Measurements from ENCODE around the gene PTPRN2.

DNA sequence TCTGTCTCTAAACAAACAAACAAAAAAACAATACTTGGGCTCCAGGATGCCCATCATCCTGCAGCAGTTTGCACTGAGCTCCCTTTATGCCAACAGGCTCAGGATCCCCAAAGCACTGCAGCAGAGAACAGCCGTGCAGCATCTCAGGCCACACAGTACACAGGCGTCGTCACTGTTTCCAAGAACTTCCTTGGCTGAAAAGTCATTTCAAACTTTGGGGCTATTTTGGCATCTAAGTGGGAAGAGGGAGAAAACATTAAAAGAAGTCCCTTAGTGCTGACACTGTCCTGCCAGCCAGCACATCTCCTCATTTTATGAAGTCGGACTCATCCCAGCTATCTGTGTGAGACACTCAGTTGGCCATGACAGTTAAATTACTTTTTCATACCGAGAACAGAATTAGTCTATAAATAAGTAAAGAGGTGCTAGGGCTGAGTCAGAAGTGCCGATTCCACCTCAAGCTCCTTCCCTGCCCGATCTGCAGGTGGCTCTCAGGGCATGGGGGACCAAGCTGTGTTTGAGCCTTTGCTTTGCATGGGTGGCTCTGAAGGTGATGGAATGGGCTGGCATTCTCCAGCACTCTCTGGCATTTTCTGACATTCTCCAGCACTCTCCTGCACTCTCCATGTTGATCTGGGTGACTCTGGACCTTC lies 68.5 kb downstream of the PTPRN2 start:
- TF ChIP-seq ZNF329 (CRISPR knock-in tag; IDR thresholded peaks at IDR 0.05; ENCODE audit: low read depth) (no peak), PITX1 (CRISPR knock-in tag; IDR thresholded peaks at IDR 0.05) (no peak), ZSCAN30 (CRISPR knock-in tag; IDR thresholded peaks at IDR 0.05) (no peak), JUND (CRISPR knock-in tag; IDR thresholded peaks at IDR 0.05) (no peak), NFKBIZ (CRISPR knock-in tag; IDR thresholded peaks at IDR 0.05) (no peak), CCDC6 (CRISPR knock-in tag; IDR thresholded peaks at IDR 0.05) (no peak), TBP (CRISPR knock-in tag; IDR thresholded peaks at IDR 0.05) (no peak), REPIN1 (CRISPR knock-in tag; IDR thresholded peaks at IDR 0.05; ENCODE audit: borderline replicate concordance, low read depth) (no peak), NFIC (IDR thresholded peaks at IDR 0.05; ENCODE audit: low read length) (no peak), POLR2AphosphoS5 (IDR thresholded peaks at IDR 0.05; ENCODE audit: low read depth, low read length) (no peak)
- TF ChIP-seq, protein P1, sequence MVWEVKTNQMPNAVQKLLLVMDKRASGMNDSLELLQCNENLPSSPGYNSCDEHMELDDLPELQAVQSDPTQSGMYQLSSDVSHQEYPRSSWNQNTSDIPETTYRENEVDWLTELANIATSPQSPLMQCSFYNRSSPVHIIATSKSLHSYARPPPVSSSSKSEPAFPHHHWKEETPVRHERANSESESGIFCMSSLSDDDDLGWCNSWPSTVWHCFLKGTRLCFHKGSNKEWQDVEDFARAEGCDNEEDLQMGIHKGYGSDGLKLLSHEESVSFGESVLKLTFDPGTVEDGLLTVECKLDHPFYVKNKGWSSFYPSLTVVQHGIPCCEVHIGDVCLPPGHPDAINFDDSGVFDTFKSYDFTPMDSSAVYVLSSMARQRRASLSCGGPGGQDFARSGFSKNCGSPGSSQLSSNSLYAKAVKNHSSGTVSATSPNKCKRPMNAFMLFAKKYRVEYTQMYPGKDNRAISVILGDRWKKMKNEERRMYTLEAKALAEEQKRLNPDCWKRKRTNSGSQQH (CRISPR knock-in tag; IDR thresholded peaks at IDR 0.05; ENCODE audit: low read depth) = no peak
- TF ChIP-seq, protein P2, sequence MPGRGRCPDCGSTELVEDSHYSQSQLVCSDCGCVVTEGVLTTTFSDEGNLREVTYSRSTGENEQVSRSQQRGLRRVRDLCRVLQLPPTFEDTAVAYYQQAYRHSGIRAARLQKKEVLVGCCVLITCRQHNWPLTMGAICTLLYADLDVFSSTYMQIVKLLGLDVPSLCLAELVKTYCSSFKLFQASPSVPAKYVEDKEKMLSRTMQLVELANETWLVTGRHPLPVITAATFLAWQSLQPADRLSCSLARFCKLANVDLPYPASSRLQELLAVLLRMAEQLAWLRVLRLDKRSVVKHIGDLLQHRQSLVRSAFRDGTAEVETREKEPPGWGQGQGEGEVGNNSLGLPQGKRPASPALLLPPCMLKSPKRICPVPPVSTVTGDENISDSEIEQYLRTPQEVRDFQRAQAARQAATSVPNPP (CRISPR knock-in tag; IDR thresholded peaks at IDR 0.05) = no peak
- TF ChIP-seq, protein P3, sequence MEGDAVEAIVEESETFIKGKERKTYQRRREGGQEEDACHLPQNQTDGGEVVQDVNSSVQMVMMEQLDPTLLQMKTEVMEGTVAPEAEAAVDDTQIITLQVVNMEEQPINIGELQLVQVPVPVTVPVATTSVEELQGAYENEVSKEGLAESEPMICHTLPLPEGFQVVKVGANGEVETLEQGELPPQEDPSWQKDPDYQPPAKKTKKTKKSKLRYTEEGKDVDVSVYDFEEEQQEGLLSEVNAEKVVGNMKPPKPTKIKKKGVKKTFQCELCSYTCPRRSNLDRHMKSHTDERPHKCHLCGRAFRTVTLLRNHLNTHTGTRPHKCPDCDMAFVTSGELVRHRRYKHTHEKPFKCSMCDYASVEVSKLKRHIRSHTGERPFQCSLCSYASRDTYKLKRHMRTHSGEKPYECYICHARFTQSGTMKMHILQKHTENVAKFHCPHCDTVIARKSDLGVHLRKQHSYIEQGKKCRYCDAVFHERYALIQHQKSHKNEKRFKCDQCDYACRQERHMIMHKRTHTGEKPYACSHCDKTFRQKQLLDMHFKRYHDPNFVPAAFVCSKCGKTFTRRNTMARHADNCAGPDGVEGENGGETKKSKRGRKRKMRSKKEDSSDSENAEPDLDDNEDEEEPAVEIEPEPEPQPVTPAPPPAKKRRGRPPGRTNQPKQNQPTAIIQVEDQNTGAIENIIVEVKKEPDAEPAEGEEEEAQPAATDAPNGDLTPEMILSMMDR (CRISPR knock-in tag; IDR thresholded peaks at IDR 0.05) = no peak
- TF ChIP-seq, protein P4, sequence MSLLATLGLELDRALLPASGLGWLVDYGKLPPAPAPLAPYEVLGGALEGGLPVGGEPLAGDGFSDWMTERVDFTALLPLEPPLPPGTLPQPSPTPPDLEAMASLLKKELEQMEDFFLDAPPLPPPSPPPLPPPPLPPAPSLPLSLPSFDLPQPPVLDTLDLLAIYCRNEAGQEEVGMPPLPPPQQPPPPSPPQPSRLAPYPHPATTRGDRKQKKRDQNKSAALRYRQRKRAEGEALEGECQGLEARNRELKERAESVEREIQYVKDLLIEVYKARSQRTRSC (CRISPR knock-in tag; IDR thresholded peaks at IDR 0.05; ENCODE audit: low read depth) = no peak
